HG02571 (cell line): ENCODE data around the gene ROBO1.

Experiments
- ATAC-seq: cut with Tn5 transposase; IDR thresholded peaks from one replicate; pipeline ENCODE4 v1.9.1; 2021; ENCODE audit warnings: mild to moderate bottlenecking, moderate library complexity; ENCODE audit not compliant: unreplicated experiment

Gene ROBO1

GRCh38 chr3:79385211-79385610, 382.6 kb downstream of the ROBO1 start:
- no peak for ATAC-seq

DNA sequence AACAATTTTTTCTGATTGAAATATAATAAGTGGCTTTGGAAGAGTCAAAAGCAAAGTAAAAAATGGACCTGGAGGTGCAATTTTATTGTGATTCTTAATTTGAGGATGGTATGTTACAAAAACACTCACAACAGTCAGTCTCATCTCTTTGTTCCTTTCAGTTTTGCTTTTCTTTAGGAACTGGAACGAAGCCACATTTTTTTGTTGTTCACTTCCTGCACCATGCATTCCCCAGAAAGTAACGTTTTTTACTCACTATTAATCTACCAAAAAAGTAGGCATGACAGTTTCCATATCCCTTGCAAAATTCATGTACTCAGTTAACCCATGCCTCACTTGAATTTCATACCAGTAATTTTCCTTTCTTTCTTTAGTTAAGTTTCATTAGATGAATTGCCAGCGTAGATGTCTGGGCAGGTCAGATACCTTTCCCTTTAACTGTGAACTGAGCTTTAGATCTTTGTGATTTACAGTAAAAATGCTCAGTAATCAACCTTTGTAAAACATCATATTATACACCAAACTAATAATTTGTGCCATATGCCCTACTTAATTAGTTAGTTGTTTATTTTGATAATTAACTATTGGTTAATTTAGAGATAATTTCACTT, 384.3 kb downstream of the ROBO1 start:
- ATAC-seq, result no peak

DNA sequence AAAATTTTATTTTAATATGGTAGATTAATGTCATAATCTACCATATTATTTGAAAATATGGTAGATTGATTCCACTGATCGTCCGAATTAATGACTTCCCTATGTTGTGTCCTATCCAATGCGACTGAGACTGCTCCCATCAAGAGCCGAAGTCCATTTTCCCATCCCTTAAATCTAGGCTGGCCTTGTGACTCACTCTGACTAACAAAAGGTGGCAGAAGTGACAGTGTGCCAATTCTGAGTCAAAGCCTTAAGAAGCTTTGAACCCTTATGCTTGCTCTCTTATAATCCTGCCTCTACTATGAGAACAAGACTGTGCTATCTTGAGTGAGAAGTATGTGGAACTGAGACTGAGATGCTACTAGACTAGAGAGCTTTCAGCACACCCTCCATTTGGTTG, 387.2 kb downstream of the ROBO1 start:
- ATAC-seq, result no peak

GRCh38 chr3:79378064-79378463, 389.7 kb downstream of the ROBO1 start:
- ATAC-seq, result no peak

GRCh38 chr3:79369306-79369705, 398.5 kb downstream of the ROBO1 start:
- ATAC-seq, result no peak

- ATAC-seq, result no peak
These were observed 399.4 kb downstream of the ROBO1 start for GRCh38 chr3:79368403-79368802.

GRCh38 chr3:79367803-79368202, 400.0 kb downstream of the ROBO1 start:
- ATAC-seq, result no peak

DNA sequence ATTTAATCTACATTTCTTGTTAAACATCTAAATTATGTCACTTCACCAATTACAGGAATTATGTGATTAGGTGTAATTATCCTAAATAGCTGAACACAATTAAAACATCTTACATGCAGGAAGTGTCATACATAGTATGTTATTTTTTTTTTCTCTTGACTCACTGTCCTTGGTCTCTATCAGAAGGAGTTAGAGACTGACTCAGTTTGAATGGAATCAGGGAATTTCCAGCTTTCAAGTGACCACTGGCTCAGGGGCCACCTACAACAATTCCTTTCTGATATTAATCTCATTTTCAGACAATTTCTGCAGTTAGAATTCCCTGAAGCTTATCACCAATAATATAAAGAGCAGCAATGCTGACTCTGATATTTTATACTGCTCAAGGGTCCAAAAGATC, 400.7 kb downstream of the ROBO1 start:
- no peak for ATAC-seq

- no peak for ATAC-seq
These were observed 401.4 kb downstream of the ROBO1 start for GRCh38 chr3:79366414-79366813.

DNA sequence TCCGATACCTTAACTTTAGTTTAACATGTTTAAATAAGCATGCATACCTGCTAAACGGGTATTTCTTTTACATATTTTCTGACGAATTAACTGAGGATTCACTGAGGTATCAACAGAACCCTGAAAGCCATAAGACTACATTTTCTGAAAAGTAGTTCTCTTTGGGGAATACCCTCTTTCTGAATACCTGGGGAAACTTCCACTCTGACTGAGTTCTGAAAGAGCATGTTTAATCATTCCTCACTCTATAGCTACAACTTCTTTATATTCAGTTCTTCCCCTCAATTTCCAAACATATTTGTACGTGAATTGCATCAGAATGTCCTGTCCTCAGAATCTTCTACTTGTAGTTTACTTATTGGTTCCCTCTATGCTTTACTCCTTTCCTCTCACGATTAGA, 403.0 kb downstream of the ROBO1 start:
- ATAC-seq, result no peak

DNA sequence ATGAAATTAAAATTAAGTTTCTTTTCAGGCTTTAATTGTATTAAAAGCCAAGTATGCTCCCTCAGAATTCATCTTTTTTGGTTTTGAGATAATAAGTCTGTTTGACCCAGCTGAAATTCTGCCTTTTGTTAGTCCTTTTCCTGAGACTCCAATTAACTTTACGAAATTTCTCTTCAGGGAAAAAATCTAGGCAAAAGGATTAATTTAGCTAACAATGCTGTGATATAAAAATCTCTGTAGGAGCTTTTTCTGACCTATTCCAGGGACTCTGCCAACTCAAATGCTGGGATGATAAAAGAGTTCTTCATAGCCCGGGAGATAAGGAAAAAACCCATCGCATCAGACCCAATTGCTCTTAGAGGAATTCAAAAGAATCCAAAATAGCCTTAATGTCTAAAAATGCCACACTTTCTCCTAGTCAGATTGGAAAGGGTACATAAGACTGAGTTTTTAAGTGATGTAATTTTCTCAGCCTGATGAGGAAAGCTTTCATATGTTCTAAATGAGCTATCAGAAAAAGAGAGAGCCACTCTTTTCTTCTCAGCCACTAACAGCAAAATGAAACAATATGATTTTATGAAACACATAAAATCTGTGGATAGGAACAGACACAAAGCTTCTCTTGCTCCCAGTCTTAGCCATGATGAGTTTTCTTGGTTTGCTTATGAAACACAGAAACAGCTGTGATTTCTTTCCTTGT, 405.1 kb downstream of the ROBO1 start:
- ATAC-seq, result no peak

- ATAC-seq, result no peak
These were observed 405.9 kb downstream of the ROBO1 start for GRCh38 chr3:79361748-79362378.

GRCh38 chr3:79358327-79358726, 409.5 kb downstream of the ROBO1 start:
- ATAC-seq, result no peak

DNA sequence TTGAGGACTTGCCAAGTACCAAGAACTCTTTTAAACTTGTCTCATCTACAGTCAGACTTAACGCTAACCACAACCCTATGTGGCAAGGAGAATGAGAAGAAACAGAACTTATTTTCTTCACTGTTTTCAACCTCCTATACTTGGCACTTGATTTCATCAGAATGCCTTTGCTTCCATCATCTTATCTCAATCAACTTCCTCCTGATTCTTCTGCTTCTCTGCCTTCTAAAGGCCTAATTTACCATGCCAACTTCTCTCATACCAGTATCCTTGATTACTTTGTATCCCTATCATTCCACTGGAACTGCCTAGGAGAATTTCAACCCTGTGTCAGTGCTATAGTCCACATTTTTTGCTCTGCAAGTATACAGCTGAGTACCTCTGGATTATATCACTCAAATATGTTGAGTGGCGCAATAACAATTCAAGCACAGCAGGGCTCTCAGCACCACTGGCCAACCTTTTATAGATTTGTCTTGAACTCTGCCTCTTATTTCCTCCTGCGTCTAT, 413.6 kb downstream of the ROBO1 start:
- no peak for ATAC-seq

- no peak for ATAC-seq
These were observed 416.1 kb downstream of the ROBO1 start for GRCh38 chr3:79351699-79352098.

GRCh38 chr3:79344876-79345871, 422.6 kb downstream of the ROBO1 start:
- no peak for ATAC-seq

DNA sequence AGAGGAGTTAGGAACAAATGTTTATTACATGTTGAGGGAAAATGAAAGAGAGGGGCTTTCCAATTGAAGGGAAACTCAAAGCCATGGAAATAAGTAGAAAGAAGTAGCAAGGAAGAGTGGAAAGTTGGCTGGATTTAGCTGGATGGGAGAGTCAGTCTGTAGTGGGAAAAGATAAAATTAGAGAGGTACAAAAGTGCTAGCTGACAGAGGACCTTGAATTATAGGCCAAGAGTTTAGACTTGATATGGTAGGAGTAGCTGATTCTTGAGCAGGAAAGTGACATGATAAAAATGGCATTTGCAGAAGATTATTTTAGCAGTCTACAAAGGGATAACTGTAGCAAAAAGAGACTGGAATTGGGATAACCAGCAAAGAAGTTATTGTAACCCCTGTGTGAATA, 425.8 kb downstream of the ROBO1 start:
- ATAC-seq, result no peak

DNA sequence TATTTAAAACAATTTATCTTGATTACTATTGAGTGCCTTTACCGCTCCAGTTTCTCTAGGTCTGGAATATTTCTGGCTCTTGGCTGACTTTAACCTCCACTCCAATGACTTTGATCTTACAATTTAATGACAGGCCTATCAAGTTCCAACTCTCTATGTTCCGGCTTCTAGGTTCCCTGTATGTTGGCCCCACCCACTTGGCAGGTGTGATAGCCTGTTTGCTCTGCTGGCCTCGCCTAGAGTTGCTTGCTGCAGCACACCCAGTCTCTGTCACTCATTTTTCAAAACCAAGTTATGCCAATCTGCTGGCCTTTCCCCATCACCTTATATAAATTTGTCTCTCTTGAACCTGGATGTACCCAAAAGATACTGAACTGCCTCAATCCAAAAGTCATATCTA, 428.0 kb downstream of the ROBO1 start:
- no peak for ATAC-seq

- ATAC-seq, result no peak
These were observed 430.0 kb downstream of the ROBO1 start for GRCh38 chr3:79337798-79338197.

DNA sequence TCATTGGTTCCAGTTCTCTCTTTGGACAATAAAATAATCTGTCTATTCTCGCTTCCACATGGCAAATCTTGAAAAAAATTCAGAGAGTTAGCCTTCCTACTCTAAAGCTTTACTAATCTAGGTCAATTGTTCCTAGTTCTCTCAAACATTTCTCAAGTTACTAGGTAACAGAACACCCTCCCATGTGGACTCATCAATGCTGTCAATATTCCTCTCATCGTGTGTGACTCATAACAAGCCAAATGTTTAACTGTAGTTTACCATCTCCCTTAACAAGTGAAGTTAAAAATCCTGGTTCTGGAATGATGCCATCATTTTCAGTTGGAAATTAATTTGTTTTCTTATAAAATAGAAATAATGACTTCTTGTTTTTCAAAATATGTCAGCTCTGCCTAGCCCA, 438.6 kb downstream of the ROBO1 start:
- ATAC-seq, result no peak

DNA sequence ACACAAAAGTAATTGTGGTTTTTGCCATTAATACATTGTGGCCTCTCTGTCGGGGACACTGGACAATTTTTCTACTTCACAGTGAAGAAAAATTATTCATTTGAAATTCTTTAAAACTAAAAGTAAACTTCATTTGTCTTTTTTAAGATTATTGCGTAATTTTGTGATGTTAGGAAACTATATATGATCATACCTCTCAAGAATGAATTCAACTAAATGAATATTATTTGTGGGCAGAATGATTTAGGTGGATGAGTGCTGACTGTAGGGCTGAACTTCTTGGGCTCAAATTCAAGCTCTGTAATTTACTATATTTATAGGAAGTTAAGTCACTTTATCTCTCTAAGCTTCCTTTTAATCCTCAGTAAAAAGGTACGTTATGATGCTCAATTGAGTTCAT, 441.2 kb downstream of the ROBO1 start:
- ATAC-seq, result no peak
